Fibroblast of lung (primary cell): ENCODE results near the gene RYR2. TPM values are rescaled to one million over a fixed set of nuclear protein-coding genes. Genes with fewer than 3 reads are reported as not detected.
"Not testable (repeated sequence)": the region's sequence is repeated elsewhere in the genome, so short reads cannot be mapped to it uniquely, and the experiment has no call there.

Experiments used
- DNase-seq, 2 donors: peaks; one replicate each; pipeline versions ENCODE4 v3.0.0 to v3.0.0-alpha.2; 2010; ENCODE audit warnings: low read depth in 2 of 2
- H2AFZ ChIP-seq: 2 replicates; pipeline ENCODE4 v1.5.1; 2012; ENCODE audit warnings: low read length, control low read depth, inconsistent platforms
- H3K27ac ChIP-seq: 2 replicates; pipeline ENCODE4 v1.5.1; 2011; ENCODE audit warnings: low read length, control low read depth; ENCODE audit not compliant: insufficient read depth
- H3K27me3 ChIP-seq: 2 replicates; pipeline ENCODE4 v1.5.1; 2011; ENCODE audit warnings: mild to moderate bottlenecking, low read length; ENCODE audit not compliant: control insufficient read depth, insufficient read depth
- H3K36me3 ChIP-seq: 2 replicates; pipeline ENCODE4 v1.5.1; 2011; ENCODE audit warnings: low read length; ENCODE audit not compliant: control insufficient read depth, insufficient read depth
- H3K4me1 ChIP-seq: 2 replicates; pipeline ENCODE4 v1.5.1; 2011; ENCODE audit warnings: low read length; ENCODE audit not compliant: control insufficient read depth, insufficient read depth; ENCODE audit errors: extremely low read depth
- H3K4me2 ChIP-seq: 2 replicates; pipeline ENCODE4 v1.5.1; 2011; ENCODE audit warnings: low read length, control low read depth; ENCODE audit not compliant: insufficient read depth; ENCODE audit errors: extremely low read depth
- H3K4me3 ChIP-seq, 4 experiments: fragments of 200-600 bp in 1 of 4; sonication (generic) in 1 of 4; replicated peaks in 1 of 4; 2 replicates each; pipeline ENCODE4 v1.5.1; 2011 to 2016; ENCODE audit warnings: low read length in 4 of 4, low read depth in 3 of 4, mild to moderate bottlenecking in 3 of 4, control low read depth in 2 of 4, inconsistent platforms in 1 of 4, mixed read lengths in 1 of 4; ENCODE audit not compliant: insufficient read depth in 1 of 4; ENCODE audit errors: control extremely low read depth in 1 of 4
- H3K79me2 ChIP-seq: 2 replicates; pipeline ENCODE4 v1.5.1; 2012; ENCODE audit warnings: mild to moderate bottlenecking, low read length, inconsistent platforms; ENCODE audit not compliant: control insufficient read depth, insufficient read depth
- H3K9ac ChIP-seq: 2 replicates; pipeline ENCODE4 v1.5.1; 2011; ENCODE audit warnings: mild to moderate bottlenecking, low read length, control low read depth; ENCODE audit not compliant: insufficient read depth
- H3K9me3 ChIP-seq: 2 replicates; pipeline ENCODE4 v1.5.1; 2012; ENCODE audit warnings: low read depth, low read length; ENCODE audit not compliant: control insufficient read depth, insufficient read depth
- H4K20me1 ChIP-seq: 2 replicates; pipeline ENCODE4 v1.5.1; 2011; ENCODE audit warnings: low read length; ENCODE audit not compliant: control insufficient read depth, insufficient read depth; ENCODE audit errors: extremely low read depth
- EZH2 ChIP-seq: IDR thresholded peaks from 2 replicates; pipeline ENCODE4 v1.5.1; 2012; ENCODE audit warnings: low read length, control low read depth, mild to moderate bottlenecking; ENCODE audit errors: missing control alignments
- polyA plus RNA-seq, 2 donors: library from polyadenylated mRNA; depleted of rRNA in 1 of 2; stranded (reverse) in 1 of 2; unstranded in 1 of 2; fragments of >200 nt; gene quantifications; 2 replicates each; pipeline ENCODE4 v1.2.1, GENCODE V29; 2011 to 2012; ENCODE audit warnings: missing spikeins in 1 of 2
- total RNA-seq: library from RNA; depleted of rRNA; stranded (reverse); fragments of >200 nt; gene quantifications from 2 replicates; pipeline ENCODE4 v1.2.1, GENCODE V29; 2014
- TF ChIP-seq, protein P1 (sequence below), 2 donors: IDR thresholded peaks in 1 of 2; conservative IDR thresholded peaks in 1 of 2; 1 replicate in 1 of 2; 2 replicates in 1 of 2; pipeline ENCODE4 v1.5.1; 2011 to 2012; ENCODE audit warnings: low read length in 2 of 2, control low read depth in 1 of 2, inconsistent platforms in 1 of 2, low read depth in 1 of 2, mild to moderate bottlenecking in 1 of 2

The RYR2 gene
- total and polyA plus RNA-seq, 2 donors (not counting 1 experiment from before 2014, with no cell fraction given): 0.06 to 0.17 TPM

DNA sequence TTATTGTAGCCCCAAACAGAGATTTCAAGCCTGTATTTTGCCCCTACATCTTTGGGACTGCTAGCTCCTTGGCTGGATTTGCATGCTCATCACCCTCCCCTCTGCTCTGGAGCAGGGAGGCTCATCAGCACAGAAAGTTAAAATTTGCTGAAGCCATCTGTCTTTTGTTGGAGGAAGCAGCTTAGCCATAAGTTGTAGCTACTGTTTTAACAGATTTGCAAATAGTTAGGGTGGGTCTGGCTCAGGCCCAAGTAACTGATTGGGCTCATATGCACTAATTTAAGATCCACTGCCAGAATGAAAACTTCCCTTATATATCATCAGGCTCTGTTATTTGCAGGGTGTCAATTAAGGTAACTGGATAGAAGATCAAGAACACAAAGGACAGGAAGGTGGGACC, 541.8 kb downstream of the RYR2 start:
- no peaks in the 10 kb centered on the region for H3K4me1 ChIP-seq
- H3K27me3 ChIP-seq: no peaks in the 10 kb centered on the region
- H4K20me1 ChIP-seq: no peaks in the 10 kb centered on the region
- no peak for DNase-seq
- H3K36me3 ChIP-seq: no peaks in the 10 kb centered on the region
- H3K27ac ChIP-seq: no peak overlapping the region
- H3K4me3 ChIP-seq: no peak overlapping the region
- no peaks in the 10 kb centered on the region for H3K79me2 ChIP-seq
- no peak overlapping the region for H2AFZ ChIP-seq
- H3K4me2 ChIP-seq: no peak overlapping the region
- H3K9ac ChIP-seq: no peak overlapping the region
- no peaks in the 10 kb centered on the region for H3K9me3 ChIP-seq
- TF ChIP-seq EZH2: no peak
- TF ChIP-seq, protein P1, sequence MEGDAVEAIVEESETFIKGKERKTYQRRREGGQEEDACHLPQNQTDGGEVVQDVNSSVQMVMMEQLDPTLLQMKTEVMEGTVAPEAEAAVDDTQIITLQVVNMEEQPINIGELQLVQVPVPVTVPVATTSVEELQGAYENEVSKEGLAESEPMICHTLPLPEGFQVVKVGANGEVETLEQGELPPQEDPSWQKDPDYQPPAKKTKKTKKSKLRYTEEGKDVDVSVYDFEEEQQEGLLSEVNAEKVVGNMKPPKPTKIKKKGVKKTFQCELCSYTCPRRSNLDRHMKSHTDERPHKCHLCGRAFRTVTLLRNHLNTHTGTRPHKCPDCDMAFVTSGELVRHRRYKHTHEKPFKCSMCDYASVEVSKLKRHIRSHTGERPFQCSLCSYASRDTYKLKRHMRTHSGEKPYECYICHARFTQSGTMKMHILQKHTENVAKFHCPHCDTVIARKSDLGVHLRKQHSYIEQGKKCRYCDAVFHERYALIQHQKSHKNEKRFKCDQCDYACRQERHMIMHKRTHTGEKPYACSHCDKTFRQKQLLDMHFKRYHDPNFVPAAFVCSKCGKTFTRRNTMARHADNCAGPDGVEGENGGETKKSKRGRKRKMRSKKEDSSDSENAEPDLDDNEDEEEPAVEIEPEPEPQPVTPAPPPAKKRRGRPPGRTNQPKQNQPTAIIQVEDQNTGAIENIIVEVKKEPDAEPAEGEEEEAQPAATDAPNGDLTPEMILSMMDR (conservative IDR thresholded peaks at IDR 0.05 in 1 of 2, IDR thresholded peaks at IDR 0.05 in 1 of 2; ENCODE audit: low read depth in 1 of 2, low read length in 2 of 2): no peak

DNA sequence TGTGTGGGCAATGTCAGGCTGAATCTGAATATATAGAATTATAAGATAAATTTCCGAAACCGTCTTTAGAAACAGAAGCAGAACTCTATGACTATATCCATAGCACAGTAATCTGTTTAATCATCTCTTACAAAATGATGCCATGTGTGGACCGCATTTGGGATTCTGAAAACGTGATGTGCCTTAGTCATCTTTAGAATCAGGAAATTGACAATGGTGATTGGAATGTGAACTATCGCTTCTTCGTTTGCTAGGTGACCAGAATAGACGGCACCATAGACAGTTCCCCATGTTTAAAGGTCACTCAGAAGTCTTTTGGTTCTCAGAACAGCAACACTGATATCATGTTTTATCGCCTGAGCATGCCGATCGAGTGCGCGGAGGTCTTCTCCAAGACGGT, 548.4 kb downstream of the RYR2 start:
- H3K9ac ChIP-seq: no peak overlapping the region
- no peaks in the 10 kb centered on the region for H3K36me3 ChIP-seq
- no peaks in the 10 kb centered on the region for H3K9me3 ChIP-seq
- TF ChIP-seq EZH2: no peak
- TF ChIP-seq, protein P1 (conservative IDR thresholded peaks at IDR 0.05 in 1 of 2, IDR thresholded peaks at IDR 0.05 in 1 of 2; ENCODE audit: low read depth in 1 of 2, low read length in 2 of 2): no peak
- no peak overlapping the region for H2AFZ ChIP-seq
- no peak for DNase-seq
- no peaks in the 10 kb centered on the region for H3K4me1 ChIP-seq
- no peaks in the 10 kb centered on the region for H4K20me1 ChIP-seq
- no peaks in the 10 kb centered on the region for H3K27me3 ChIP-seq
- H3K27ac ChIP-seq: no peak overlapping the region
- H3K4me3 ChIP-seq: no peak overlapping the region
- no peak overlapping the region for H3K4me2 ChIP-seq
- no peaks in the 10 kb centered on the region for H3K79me2 ChIP-seq

DNA sequence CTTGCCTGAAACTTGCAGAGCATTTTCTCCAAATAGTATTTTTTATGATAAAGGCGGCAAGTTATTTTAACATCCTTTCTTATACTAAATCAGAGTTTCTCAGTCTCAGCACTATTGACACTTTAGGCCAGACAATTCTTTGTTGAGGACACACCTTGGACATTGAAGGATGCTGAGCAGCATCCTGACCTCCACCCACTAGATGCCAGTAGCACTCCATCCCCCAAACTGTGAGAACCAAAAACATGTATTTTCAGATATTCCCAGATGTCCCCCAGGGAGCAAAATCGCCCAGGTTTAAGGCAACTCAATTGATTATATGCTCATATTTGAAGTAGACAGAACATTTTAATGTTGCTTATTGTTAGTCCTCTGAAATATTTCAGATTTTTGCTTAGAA, 549.4 kb downstream of the RYR2 start:
- Histone ChIP-seq H3K27ac (no peak overlapping the region), H3K4me2 (no peak overlapping the region), H3K9me3 (no peaks in the 10 kb centered on the region), H3K36me3 (no peaks in the 10 kb centered on the region), H3K9ac (no peak overlapping the region), H3K4me1 (no peaks in the 10 kb centered on the region), H3K79me2 (no peaks in the 10 kb centered on the region), H2AFZ (no peak overlapping the region), H3K4me3 (no peak overlapping the region), H3K27me3 (no peaks in the 10 kb centered on the region), H4K20me1 (no peaks in the 10 kb centered on the region)
- no peak for DNase-seq
- no peak for TF ChIP-seq EZH2
- TF ChIP-seq, protein P1 (conservative IDR thresholded peaks at IDR 0.05 in 1 of 2, IDR thresholded peaks at IDR 0.05 in 1 of 2; ENCODE audit: low read depth in 1 of 2, low read length in 2 of 2): no peak

DNA sequence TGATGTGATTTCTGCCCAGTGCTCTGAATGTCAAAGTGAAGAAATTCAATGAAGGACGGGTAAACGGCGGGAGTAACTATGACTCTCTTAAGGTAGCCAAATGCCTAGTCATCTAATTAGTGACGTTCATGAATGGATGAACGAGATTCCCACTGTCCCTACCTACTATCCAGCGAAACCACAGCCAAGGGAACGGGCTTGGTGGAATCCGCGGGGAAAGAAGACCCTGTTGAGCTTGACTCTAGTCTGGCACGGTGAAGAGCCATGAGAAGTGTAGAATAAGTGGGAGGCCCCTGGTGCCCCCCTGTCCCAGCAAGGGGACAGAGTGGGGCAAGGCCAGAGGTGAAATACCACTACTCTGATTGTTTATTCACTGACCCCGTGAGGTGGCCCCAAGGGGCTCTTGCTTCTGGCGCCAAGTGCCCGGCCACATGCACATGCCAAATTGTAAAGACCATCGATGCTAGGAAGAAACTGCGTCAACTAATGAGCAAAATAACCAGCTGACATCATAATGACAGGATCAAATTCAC, 561.1 kb downstream of the RYR2 start:
- H3K4me3 ChIP-seq, H3K79me2 ChIP-seq, H3K27ac ChIP-seq, H3K4me2 ChIP-seq, H3K4me1 ChIP-seq, H3K9ac ChIP-seq, H3K36me3 ChIP-seq, H3K27me3 ChIP-seq, H3K9me3 ChIP-seq, H4K20me1 ChIP-seq, H2AFZ ChIP-seq: not testable (repeated sequence)
- peak; percentile 17 to 25 for DNase-seq
